Activated T-helper 1 cell treated with Interleukin-2 at 50 U/mL for 16 hours (primary cell): ENCODE data around the gene TTYH1.

Source experiments
- DNase-seq: peaks from one replicate; pipeline ENCODE4 v3.0.0-alpha.2; 2020; ENCODE audit warnings: low read depth

The TTYH1 gene

DNA sequence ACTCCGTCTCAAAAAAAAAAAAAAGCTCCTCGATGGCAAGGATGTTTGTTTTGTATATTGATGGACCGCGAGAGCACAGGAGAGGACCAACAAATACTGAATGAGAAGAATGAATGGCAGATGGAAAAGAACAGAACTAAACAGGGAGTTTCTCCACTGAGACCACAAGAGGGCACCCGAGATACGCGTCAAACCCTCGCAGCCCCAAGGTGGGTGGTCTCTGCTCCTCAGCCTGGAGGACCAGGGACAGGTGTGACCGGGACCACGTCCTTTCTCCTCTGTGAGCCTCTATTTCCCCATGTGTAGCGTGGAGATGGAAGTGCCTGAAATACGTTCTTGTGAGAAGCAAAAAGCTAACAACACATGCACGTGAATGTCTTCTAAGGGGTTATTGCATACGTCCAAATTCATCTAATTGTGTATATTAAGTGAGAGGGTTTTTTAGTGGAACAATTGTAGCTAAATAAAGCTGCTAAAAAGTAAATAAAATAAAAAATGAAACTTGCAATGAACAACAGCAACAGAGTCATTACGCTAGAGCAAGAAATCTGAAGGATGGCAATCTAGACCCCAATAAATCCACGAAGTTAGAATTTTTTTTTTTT, 66.2 kb downstream of the TTYH1 start:
- no peak for DNase-seq

DNA sequence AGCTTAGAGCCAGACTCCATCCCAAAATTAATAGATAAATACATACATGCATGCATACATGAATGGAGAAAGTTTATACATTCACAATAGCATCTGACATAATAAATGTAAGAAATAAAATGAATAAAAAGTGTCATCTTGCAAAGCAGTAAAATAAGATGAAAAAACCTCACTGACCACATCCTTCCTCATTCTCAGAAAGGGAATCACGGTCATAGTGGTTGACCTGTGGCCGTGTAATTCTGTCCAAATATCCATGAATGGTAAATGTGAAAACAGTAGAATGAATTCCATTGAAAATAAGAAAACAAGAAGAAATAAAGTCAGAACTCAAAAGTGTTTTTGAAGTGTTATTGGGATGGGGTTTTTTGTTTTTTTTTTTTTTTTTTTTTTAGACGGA, 67.6 kb downstream of the TTYH1 start:
- DNase-seq: no peak

DNA sequence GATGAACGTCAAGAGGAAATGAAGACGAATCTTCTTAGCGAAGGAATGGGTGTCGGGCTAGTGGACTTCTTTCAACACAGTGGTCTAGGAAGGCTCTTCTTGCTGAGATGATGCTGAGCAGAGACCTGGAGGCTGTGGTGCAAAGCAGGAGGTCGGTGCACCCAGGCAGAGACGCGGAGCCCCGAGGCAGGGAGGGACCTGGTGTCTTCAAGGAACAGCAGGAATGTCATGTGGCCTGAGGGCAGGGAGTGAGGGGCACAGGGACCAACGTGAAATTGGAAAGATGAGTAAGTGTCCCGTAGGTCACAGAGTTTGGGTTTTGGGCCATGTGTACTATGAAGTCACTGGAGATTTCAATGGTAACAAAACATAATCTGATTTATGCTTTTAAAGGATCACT, 69.2 kb downstream of the TTYH1 start:
- DNase-seq: no peak

DNA sequence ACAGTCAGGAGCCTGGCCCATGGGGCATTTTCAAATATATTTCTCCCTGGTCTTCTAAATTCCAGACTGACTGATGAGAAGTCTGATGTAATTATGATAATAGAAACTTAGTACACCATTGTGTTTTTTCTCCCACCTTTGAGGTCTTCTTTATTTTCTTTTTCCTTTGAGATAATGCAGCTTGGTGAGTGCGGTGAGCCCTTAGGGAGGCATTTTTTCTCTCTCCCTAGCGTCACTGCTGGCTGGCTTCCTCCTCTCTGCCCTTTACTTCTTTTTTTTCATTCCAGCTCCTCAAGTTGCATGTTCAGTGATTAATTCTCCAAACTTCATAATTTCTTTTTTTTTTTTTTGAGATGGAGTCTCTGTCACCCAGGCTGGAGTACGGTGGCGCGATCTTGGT, 70.6 kb downstream of the TTYH1 start:
- DNase-seq: no peak
